GM12891 (cell line): ENCODE data around the gene L3MBTL3.

Source experiments
- POLR2A ChIP-seq: IDR thresholded peaks from 2 replicates; pipeline ENCODE4 v1.6.1; 2011; ENCODE audit warnings: low read depth, low read length, control low read depth
- POLR2AphosphoS5 ChIP-seq: IDR thresholded peaks from 2 replicates; pipeline ENCODE4 v1.6.1; 2011; ENCODE audit warnings: low read depth, low read length, control low read depth
- TAF1 ChIP-seq: IDR thresholded peaks from 2 replicates; pipeline ENCODE4 v1.6.1; 2011; ENCODE audit warnings: low read depth, low read length, control low read depth

- no peak for TF ChIP-seq POLR2AphosphoS5
- no peak for TF ChIP-seq POLR2A
- no peak for TF ChIP-seq TAF1
These were observed 96.7 kb downstream of the L3MBTL3 start for GRCh38 chr6:130115036-130115435.
